Pancreas (tissue), 10 donors: ENCODE results near the gene ATP5IF1. TPM values are rescaled to one million over a fixed set of nuclear protein-coding genes. Genes with fewer than 3 reads are reported as not detected.

Source experiments
- ATAC-seq, 4 donors: fragments of 200-7000 bp; cut with Tn5 transposase; one replicate each; pipeline versions ENCODE4 v1.8.0 to v1.9.1; 2020; ENCODE audit warnings: mild to moderate bottlenecking in 4 of 4, moderate library complexity in 4 of 4
- DNase-seq, 6 donors: peaks; one replicate each; pipeline ENCODE4 v3.0.0-alpha.2; 2020
- FAIRE-seq: peaks from 2 replicates; lab custom pipeline; 2012; peaks lifted over from hg19 to GRCh38; lab: Jason Lieb, UNC
- H3K27ac ChIP-seq, 4 donors: fragments of 200-600 bp; sonication (generic); 1 replicate in 3 of 4; 2 replicates in 1 of 4; pipeline versions ENCODE4 v1.5.0 to v1.8.0; 2020
- H3K27me3 ChIP-seq, 4 donors: fragments of 200-600 bp; one replicate each; pipeline ENCODE4 v1.8.0; 2021
- H3K36me3 ChIP-seq, 3 donors: fragments of 200-600 bp; sonication (generic) in 1 of 3; one replicate each; pipeline versions ENCODE4 v1.5.0 to v1.8.0; 2020 to 2021
- H3K4me1 ChIP-seq, 3 donors: fragments of 200-600 bp; one replicate each; pipeline ENCODE4 v1.8.0; 2021
- H3K4me3 ChIP-seq, 4 donors: fragments of 200-600 bp; sonication (generic) in 2 of 4; one replicate each; pipeline versions ENCODE4 v1.5.0 to v1.8.0; 2020 to 2021
- H3K9me3 ChIP-seq, 4 donors: fragments of 200-600 bp; one replicate each; pipeline ENCODE4 v1.8.0; 2021
- CTCF ChIP-seq, 4 donors: fragments of 200-600 bp; sonication (generic) in 3 of 4; IDR thresholded peaks; one replicate each; pipeline versions ENCODE4 v1.5.0 to v1.8.0; 2021; ENCODE audit warnings: antibody characterized with exemption in 4 of 4
- WGBS, 2 donors: extraction: QIAGEN DNeasy Blood & Tissue Kit; methylation state at CpG; one replicate each; pipeline ENCODE4 v1.1.7; 2013; 5-methylcytosine and 5-hydroxymethylcytosine counted together
- intact Hi-C, 3 donors: fragments of 100-400 bp; cut with DNase I; formaldehyde crosslinking; loops; one replicate each; pipeline versions ENCODE4 v1.11.1 to v1.14.2; 2022
- polyA plus RNA-seq, 2 donors: library from polyadenylated mRNA; stranded (reverse); fragments of 200-250 nt; gene quantifications; one replicate each; pipeline ENCODE4 v1.2.3, GENCODE V29; 2013
- total RNA-seq, 6 donors: library from RNA; stranded (reverse); fragmentation: NEBNext Ultra II Directional in 4 of 6; extraction: Animal tissue kit (Norgen Biotek cat#: 25700) in 4 of 6; gene quantifications; one replicate each; pipeline versions ENCODE4 v1.2.1 to v1.2.4, GENCODE V29; 2021 to 2023
- donor health status: healthy with polysubstance abuse.
- donor health status: DM: no; HTN: no; CAD: no; lungs with moderate emphysema.
- donor health status: DM: no; HTN: no; CAD: no.
- donor health status: control.
- donor health status: control.
- donor health status: Bipolar disorder and iron deficiency.
- donor health status: DM: yes; HTN: yes; CAD: no.
- donor health status: DM: no; HTN: no; CAD: no.
- donor health status: DM: no; HTN: no; CAD: no.
- donor health status: DM: yes; HTN: yes; CAD: no.

Gene ATP5IF1
- total and polyA plus RNA-seq, 8 donors: 37.9 to 239 (median 60.2) TPM

GRCh38 chr1:28194326-28195035 is 41.4 kb upstream of the ATP5IF1 start:
- ATAC-seq: no peak
- Histone ChIP-seq H3K27ac (no peak overlapping the region), H3K36me3 (peaks cover 0 to 13% (median 0%) of the 10 kb centered on the region in 3 donors), H3K27me3 (no peaks in the 10 kb centered on the region), H3K4me3 (no peak overlapping the region), H3K4me1 (no peaks in the 10 kb centered on the region), H3K9me3 (no peaks in the 10 kb centered on the region)
- no peak for FAIRE-seq
- no peak for DNase-seq
- TF ChIP-seq CTCF (IDR thresholded peaks at IDR 0.05): no peak
- WGBS, 2 donors: 79 to 86% methylated on average over 8 of the region's 8 CpGs
- intact Hi-C loops: no loop called here

GRCh38 chr1:28195780-28196179 is 40.1 kb upstream of the ATP5IF1 start:
- FAIRE-seq (no peak), ATAC-seq (no peak), DNase-seq (no peak)
- no peak for TF ChIP-seq CTCF (IDR thresholded peaks at IDR 0.05)
- Histone ChIP-seq H3K27ac (no peak overlapping the region), H3K36me3 (peaks cover 0 to 25% (median 1%) of the 10 kb centered on the region in 3 donors), H3K4me3 (no peak overlapping the region), H3K4me1 (no peaks in the 10 kb centered on the region), H3K9me3 (no peaks in the 10 kb centered on the region), H3K27me3 (no peaks in the 10 kb centered on the region)
- intact Hi-C loops: no loop called here
- 70 to 73% methylated on average over 1 of the region's 1 CpG for WGBS, 2 donors

GRCh38 chr1:28196330-28196729 is 39.6 kb upstream of the ATP5IF1 start:
- intact Hi-C loops: no loop called here
- no peak for ATAC-seq

GRCh38 chr1:28197682-28198415 is 38.1 kb upstream of the ATP5IF1 start:
- Histone ChIP-seq H3K27me3 (no peaks in the 10 kb centered on the region), H3K36me3 (peaks cover 0 to 29% (median 5%) of the 10 kb centered on the region in 3 donors), H3K9me3 (no peaks in the 10 kb centered on the region), H3K4me3 (no peak overlapping the region), H3K4me1 (no peaks in the 10 kb centered on the region), H3K27ac (no peak overlapping the region)
- intact Hi-C loops: no loop called here
- no peak for TF ChIP-seq CTCF (IDR thresholded peaks at IDR 0.05)
- DNase-seq (no peak), FAIRE-seq (no peak), ATAC-seq (no peak)
- WGBS, 2 donors: 92 to 96% methylated on average over 12 of the region's 12 CpGs

More at GRCh38 chr1:28196330-28196729, 39.6 kb upstream of the ATP5IF1 start:
- no peaks in the 10 kb centered on the region for H3K9me3 ChIP-seq
- 65 to 88% methylated on average over 3 of the region's 3 CpGs for WGBS, 2 donors
- H3K27me3 ChIP-seq: no peaks in the 10 kb centered on the region
- H3K4me1 ChIP-seq: no peaks in the 10 kb centered on the region
- no peak for TF ChIP-seq CTCF (IDR thresholded peaks at IDR 0.05)
- DNase-seq (no peak), FAIRE-seq (no peak)
- no peak overlapping the region for H3K4me3 ChIP-seq
- no peak overlapping the region for H3K27ac ChIP-seq
- peaks cover 0 to 27% (median 5%) of the 10 kb centered on the region in 3 donors for H3K36me3 ChIP-seq
